ENCODE measurements around the gene MED31. TPM values are rescaled to one million over a fixed set of nuclear protein-coding genes. Genes with fewer than 3 reads are reported as not detected.
"Not testable (repeated sequence)": the region's sequence is repeated elsewhere in the genome, so short reads cannot be mapped to it uniquely, and the experiment has no call there.

The MED31 gene
- total and polyA plus RNA-seq, 8 donors, result 19.1 to 29.8 (median 24.1) TPM

- TF ChIP-seq CTCF (IDR thresholded peaks at IDR 0.05), result no peak
- H3K4me3 ChIP-seq, result no peak overlapping the region
- no peak for ATAC-seq
- peaks cover 3 to 37% of the 10 kb centered on the region in 2 donors for H3K36me3 ChIP-seq
- intact Hi-C loops (cut with DNase I), result no loop called here
- peaks cover 25 to 33% of the 10 kb centered on the region in 2 donors for H3K4me1 ChIP-seq
- no peaks in the 10 kb centered on the region for H3K9me3 ChIP-seq
- H3K27me3 ChIP-seq, result no peaks in the 10 kb centered on the region
- no peak for DNase-seq
- H3K27ac ChIP-seq, result no peak overlapping the region
Measured at GRCh38 chr17:6596081-6596480, 55.3 kb downstream of the MED31 start.

GRCh38 chr17:6593371-6593770 is 58.0 kb downstream of the MED31 start:
- H3K36me3 ChIP-seq, result peaks cover 9 to 61% of the 10 kb centered on the region in 2 donors
- H3K9me3 ChIP-seq; H3K4me3 ChIP-seq; intact Hi-C loops (cut with DNase I); ATAC-seq; H3K27ac ChIP-seq; DNase-seq; H3K27me3 ChIP-seq: not testable (repeated sequence)
- H3K4me1 ChIP-seq, result peaks cover 12 to 13% of the 10 kb centered on the region in 2 donors

Small RNA genes lying within 50 kb of the gene (microRNA-seq; reads per million reads assigned to microRNA genes)
- 0 reads per million in 2 donors for gene MIR4520-1
- 0 reads per million in 2 donors for gene MIR4520-2

Other genes with a start within 250 kb of the MED31 start
- not detected for gene AIPL1, start 216.5 kb downstream of the MED31 start, total RNA-seq
- under 1 TPM in 1 of 6 donors, not detected in 5; 0.06 TPM for gene AIPL1, start 216.5 kb downstream of the MED31 start, polyA plus RNA-seq (ENCODE audit: insufficient read length in 6 of 6)
- 1 to 10 TPM; 1.6 to 4.6 TPM for gene PIMREG, start 207.2 kb downstream of the MED31 start, total RNA-seq
- 10 to 100 TPM; 16.5 to 76.8 (median 22.8) TPM for gene PIMREG, start 207.2 kb downstream of the MED31 start, polyA plus RNA-seq (ENCODE audit: insufficient read length in 6 of 6)
- 10 to 100 TPM; 12.3 to 13.8 TPM for gene PITPNM3, start 95.0 kb downstream of the MED31 start, total RNA-seq
- 1 to 10 TPM; 3.6 to 6.3 (median 5.5) TPM for gene PITPNM3, start 95.0 kb downstream of the MED31 start, polyA plus RNA-seq (ENCODE audit: insufficient read length in 6 of 6)
- 10 to 100 TPM; 15.8 to 18.6 TPM for gene KIAA0753, start 10.9 kb downstream of the MED31 start, total RNA-seq
- 10 to 100 TPM; 32.2 to 46.7 (median 39.9) TPM for gene KIAA0753, start 10.9 kb downstream of the MED31 start, polyA plus RNA-seq (ENCODE audit: insufficient read length in 6 of 6)
- gene TXNDC17, start 10.5 kb downstream of the MED31 start, total RNA-seq, result 100 to 1,000 TPM in 1 of 2 donors, 10 to 100 TPM in 1; 93.1 to 102 TPM
- gene TXNDC17, start 10.5 kb downstream of the MED31 start, polyA plus RNA-seq (ENCODE audit: insufficient read length in 6 of 6), result 100 to 1,000 TPM in 1 of 6 donors, 10 to 100 TPM in 5; 78.9 to 101 (median 89.1) TPM
- 1 to 10 TPM; 1.3 to 2.2 TPM for gene C17orf100, start 157 bp upstream of the MED31 start, total RNA-seq
- gene C17orf100, start 157 bp upstream of the MED31 start, polyA plus RNA-seq (ENCODE audit: insufficient read length in 6 of 6), result 1 to 10 TPM; 4.9 to 7.6 (median 6.5) TPM
- under 1 TPM in 1 of 2 donors, not detected in 1; 0.17 TPM for gene SLC13A5, start 61.8 kb upstream of the MED31 start, total RNA-seq
- gene SLC13A5, start 61.8 kb upstream of the MED31 start, polyA plus RNA-seq (ENCODE audit: insufficient read length in 6 of 6), result under 1 TPM; 0.24 to 0.77 (median 0.48) TPM
- 10 to 100 TPM; 62.9 to 63.0 TPM for gene XAF1, start 104.4 kb upstream of the MED31 start, total RNA-seq
- 10 to 100 TPM; 19.8 to 41.3 (median 25.0) TPM for gene XAF1, start 104.4 kb upstream of the MED31 start, polyA plus RNA-seq (ENCODE audit: insufficient read length in 6 of 6)
- under 1 TPM in 1 of 2 donors, not detected in 1; 0.17 TPM for gene FBXO39, start 124.6 kb upstream of the MED31 start, total RNA-seq
- gene FBXO39, start 124.6 kb upstream of the MED31 start, polyA plus RNA-seq (ENCODE audit: insufficient read length in 6 of 6), result under 1 TPM; 0.31 to 0.70 (median 0.49) TPM
- gene TEKT1, start 180.1 kb upstream of the MED31 start, total RNA-seq, result 1 to 10 TPM in 1 of 2 donors, not detected in 1; 4.9 TPM
- 10 to 100 TPM in 1 of 6 donors, 1 to 10 TPM in 5; 1.4 to 13.6 (median 7.8) TPM for gene TEKT1, start 180.1 kb upstream of the MED31 start, polyA plus RNA-seq (ENCODE audit: insufficient read length in 6 of 6)